EH (cell line): ENCODE measurements around the gene TYSND1.
"Not testable (repeated sequence)": the region's sequence is repeated elsewhere in the genome, so short reads cannot be mapped to it uniquely, and the experiment has no call there.

Experiments
- DNase-seq: peaks from one replicate; pipeline ENCODE4 v3.0.0-alpha.2; 2015; ENCODE audit warnings: low read depth

Gene TYSND1

DNA sequence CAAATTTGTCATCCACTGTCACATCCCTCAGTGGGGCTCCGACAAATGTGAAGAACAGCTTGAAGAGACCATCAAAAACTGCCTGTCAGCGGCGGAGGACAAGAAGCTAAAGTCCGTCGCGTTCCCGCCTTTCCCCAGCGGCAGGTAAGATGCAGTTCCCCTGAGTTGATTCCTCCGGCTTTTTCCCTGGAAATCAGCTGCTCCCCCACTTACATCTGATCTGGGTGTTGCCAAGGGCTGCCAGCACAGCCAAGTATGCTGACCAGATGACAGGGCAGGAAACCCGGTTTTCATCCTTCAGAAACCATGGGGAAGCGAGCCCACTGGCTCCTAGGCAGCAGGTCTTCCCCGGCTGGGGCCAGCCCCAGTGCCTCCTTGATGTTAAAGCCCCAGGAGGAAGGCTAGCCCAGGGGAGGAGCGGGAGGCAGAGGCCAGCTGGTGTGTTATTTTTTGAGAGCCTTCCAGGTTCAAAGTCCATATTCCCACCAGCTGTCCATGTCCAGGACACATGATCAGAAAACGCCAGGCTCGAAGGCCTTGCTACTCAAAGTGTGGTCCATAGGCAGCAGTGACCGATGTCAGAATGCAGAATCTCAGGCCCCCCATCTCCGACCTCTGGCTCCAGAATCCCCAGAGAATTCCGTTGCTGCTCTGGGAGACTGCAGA is 37.3 kb downstream of the TYSND1 start:
- no peak for DNase-seq

DNA sequence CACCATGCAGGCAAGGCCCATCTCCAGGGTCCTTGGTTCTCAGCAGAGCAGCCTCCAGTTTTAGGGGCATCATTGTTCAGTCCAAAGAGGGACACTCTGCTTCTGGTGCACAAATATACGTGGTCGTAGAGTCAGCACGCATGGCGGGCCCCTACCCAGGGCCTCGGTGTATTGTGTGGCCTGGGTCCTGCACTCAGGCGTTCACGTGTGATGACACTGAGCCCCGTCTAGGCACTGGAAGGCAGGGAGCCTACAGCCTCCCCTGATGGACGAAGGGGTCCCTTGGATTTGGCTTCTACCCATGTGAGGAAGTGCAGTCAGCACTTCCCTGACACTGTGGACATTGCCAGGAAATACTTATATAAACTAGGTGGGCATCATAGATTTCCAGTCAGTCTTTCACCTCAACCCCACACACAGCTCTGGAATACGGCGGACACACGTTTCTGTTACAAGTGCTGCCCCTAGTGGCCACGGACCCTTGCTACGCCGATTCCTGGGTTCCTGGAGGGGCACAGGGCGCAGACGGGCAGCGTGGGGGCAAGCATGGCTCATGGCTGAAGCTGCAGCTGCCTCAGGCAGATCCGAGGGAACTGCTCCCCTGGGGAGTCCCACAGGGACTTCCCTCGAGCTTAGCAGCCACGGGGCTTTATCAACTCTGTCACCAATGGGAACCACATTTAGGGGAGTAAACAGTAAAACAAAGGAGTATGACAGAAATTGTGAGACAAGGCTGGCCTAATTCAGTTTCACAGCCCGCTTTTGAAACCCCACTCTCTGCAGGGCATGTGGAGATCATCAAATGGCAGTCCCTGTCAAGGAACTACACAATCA is 39.3 kb downstream of the TYSND1 start:
- no peak for DNase-seq

DNA sequence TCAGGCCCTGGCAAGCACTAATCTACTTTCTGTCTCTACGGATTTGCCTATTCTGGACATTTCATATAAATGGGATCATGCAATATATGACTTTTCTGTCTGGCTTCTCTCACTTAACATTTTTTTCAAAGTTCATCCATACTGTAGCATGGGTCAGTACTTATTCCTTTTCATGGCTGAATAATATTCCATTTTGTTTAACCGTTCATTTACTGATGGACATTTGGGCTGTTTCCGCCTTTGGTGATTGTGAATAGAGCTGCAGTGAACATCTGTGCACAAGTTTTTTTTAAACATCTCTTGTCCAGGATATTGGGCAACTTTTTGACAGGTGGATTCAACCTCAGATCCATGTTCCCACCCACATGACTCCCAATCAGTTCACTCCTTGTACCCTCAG is 44.8 kb downstream of the TYSND1 start:
- DNase-seq = no peak

DNA sequence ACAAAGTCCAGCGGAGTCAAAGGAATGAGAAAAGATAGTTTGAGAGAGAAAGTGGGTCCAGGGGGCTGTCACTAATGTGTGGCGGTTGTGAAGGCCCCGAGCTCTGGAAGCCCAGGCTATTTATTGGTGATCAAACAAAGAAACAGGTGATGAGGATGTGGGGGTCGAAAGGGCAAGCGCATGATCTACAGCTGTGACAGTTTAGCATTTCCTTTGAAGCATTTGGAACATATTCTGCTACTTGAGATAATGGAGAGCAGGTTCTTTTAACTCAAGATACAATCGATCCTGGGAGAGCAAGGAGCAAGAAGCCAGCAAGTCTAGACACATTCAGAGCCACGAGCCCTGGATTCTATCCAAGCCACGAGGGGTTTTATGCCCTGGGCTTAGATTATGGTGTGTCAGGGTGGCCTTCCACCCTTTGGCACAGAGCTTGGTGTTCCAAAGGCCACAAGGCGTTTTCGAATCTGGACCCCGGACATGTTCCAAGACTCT is 45.4 kb downstream of the TYSND1 start:
- DNase-seq = not testable (repeated sequence)

DNA sequence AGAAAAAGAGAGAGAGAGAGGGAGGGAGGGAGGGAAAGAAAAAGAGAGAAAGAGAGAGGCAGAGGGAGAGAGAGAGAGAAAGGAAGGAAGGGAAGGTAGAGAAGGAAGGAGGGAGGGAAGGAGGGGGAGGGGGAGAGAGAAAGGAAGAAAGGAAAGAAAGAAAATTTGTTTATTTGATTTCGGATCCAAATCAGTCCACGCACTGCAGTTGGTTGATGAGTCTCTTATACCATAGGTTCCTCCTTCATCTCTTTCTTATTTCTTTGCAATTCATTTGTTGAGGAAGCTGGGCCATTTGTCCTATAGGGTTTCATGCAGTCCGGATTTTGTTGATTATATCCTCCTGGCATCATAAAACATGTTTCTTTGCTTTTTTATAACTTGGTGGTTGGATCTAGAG is 48.2 kb downstream of the TYSND1 start:
- no peak for DNase-seq

DNA sequence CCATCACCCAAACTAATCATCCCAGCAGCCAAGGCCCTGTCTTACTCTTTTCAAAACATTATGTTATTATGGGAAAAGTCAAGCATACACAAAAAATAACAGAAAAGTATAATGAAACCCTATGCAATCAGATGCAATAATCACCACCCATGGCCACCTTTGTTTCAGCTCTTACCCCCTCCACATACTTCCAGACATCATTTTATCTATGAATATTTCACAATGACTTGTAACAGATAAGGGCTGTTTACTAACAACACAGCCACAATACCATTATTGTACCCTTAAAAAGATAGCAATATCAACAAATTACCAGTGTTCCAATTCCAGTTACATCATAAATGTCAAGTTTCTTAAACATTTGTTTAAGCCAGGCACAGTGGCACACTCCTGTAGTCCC is 49.0 kb downstream of the TYSND1 start:
- DNase-seq = no peak

DNA sequence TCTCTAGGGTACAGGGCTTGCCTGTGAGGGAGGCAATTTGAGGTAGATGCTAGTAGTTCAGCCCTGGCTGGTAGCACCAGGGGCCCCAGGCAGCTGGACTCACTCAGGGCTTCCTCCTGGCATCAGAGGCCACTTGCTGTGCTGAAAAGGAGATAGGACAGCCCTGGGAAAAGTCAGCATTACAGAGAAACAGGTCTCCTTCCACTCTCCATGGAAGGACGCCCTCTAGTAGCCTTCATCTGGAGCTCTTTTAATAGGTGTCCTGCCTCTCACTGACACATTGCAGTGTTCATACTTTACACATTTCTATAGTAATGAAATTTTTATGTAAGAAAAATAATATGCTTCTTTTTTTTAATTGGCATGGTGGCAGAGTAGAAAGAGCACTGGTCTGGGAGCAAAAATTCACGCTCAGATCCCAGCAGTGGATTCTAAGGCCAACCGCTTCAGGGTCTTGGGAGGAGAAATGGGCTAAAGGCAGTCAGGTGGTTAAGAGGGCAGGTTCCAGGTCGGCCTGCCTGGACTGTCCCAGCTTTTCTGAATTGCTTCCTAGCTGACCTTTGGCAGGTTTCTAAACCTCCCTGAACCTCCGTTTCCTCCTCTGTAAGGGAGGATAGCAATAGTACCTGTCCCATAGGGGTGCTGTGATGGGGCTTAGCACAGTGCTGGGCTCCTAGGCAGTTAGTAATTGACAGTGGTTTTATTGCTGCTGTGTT is 49.6 kb downstream of the TYSND1 start:
- no peak for DNase-seq

DNA sequence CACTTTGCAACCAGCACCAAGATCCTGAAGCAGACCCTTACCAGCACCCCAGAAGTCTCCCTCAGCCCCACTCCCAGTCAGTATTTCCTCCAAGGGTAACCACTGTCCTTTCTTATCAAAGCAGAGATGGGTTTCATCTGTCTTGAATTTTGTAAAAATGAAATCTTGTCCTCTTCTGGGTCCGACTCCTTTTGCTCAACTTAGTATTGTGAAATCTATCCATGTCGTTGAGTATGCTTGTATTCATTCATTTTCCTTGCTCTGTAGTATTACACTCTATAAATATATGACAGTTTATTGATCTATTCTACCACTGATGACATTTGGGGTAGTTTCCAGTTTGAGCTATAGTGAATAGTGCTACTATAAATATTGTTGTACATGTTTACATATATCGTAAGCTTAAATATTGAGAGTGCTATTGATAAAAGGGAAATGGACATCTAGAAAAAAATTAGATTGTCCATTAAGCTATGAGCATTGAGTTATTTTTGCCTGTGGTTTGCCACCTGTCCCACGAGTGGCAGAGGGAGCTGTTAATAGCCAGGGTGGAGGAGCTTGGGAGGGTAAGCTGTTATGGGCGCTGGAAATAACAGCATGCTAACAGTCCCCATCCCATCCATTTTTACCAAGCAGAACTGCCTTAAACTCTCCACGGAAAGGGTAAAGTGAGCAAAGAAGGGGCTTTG is 50.3 kb downstream of the TYSND1 start:
- DNase-seq = no peak

DNA sequence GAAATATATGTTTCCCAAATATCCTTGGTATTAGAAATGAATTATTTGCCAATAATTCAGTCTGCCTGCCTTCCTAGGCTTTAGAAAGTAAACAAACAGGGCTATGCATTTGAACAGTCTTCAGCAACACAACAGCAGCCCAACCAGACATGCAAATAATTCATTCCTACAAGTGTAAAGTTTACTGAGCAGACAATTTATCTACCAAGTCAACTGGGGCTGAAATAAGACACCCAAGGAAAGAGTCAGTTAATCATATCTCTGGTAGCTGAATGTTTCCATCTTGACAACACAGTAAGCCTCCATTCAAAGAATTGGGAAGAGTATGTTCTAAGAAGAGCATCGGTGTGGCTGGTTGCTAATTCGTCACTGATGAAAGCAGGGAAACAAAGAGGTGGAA is 52.2 kb downstream of the TYSND1 start:
- DNase-seq = no peak

DNA sequence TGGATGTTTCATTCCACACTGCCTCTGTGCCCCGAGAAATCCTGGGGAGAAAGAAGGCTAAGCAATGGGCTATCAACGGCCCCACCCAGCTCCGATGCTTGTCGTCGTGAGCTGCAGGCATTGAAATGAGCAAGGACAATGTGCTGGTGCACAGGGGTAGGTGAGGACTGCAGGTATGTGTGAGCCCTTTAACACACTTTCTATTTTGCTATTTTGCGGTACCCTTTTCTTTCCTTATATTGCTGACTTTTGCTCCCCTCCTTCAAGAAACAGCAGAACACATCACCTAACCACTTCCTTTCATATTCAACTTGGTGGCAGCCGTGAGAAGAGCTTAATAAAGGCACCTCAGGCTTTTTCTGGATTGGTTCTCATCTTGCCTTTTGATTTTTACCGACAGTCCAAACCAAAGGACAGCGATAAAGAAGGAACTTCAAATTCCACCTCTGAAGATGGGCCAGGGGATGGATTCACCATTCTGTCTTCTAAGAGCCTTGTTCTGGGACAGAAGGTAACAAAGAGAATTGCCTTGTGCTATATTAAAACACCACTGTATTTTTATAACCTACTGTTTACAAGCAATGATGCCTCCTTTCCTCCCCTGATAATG is 53.1 kb downstream of the TYSND1 start:
- DNase-seq = no peak

DNA sequence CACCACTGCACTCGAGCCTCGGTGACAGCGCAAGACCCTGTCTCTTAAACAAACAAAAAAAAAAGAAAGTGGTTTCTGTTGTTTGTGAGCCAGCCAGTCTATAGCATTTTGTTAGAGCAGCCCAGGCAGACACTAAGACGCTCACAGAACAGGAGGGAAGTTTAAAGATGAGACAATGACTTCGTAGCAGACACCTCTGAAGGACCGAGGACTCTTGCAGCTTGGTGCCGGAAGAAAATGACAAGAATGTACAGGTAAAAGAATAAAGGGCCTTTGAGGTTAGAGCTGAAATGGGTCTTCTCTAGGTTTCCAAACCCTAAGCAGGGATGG is 54.1 kb downstream of the TYSND1 start:
- no peak for DNase-seq

DNA sequence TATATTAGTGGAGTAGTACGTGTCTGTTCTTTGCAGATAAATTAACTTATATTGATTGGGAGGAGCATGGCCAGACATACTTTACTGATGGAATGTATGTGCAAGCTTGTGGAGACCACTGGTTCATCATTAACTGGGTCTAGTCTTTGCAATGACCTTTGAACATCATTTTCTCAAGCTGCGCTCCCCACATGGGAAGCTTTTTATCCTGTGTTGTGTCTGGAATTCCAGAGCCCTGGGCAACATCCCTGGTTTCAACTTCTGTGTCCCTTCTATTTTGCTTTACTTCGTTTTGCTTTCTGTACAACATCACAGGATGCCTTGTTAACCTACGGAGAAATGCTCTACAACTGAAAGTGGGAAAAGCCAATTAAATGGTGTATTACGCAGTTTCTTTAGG is 55.5 kb downstream of the TYSND1 start:
- DNase-seq = no peak

DNA sequence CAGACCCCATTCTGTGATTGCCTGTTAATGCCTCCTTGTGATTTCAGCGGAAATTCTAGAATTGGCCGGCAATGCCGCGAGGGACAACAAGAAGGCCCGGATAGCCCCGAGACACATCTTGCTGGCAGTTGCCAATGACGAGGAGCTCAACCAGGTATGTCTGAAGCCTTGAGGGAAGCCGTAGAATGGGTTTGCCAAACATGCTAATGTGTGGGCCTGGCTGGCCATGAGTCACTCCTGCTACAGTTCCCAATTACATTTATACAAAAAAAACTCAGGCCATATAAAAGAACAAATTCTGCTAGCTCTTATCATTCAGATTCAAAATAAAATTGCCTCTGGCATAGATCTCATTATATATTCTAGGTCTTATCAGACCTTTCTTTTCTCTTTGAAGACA is 56.5 kb downstream of the TYSND1 start:
- no peak for DNase-seq

DNA sequence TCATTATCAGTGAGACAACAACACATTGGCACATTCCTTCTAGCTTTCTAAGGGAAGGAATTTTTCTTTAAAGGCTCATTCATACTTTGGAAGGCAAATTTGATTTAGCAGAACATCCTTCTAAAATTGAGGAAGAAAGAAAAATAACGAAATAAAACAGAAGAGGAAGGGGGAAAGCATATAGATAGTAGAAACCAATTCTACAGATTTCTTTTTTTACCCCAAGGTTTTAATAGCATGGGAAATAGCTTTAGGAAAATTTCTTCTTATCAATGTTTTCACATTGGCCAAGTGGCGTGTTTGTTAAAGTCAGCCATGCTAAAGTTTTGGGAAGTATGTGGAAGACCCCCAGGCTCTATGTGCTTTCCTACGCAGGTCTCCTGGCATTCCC is 58.2 kb downstream of the TYSND1 start:
- DNase-seq = no peak
